H1 (cell line): ENCODE measurements around the gene NOX5. TPM values are rescaled to one million over a fixed set of nuclear protein-coding genes. Genes with fewer than 3 reads are reported as not detected.

Experiments
- CBX5 ChIP-seq: fragments of 300-800, 300-1000 bp; sonication (generic); IDR thresholded peaks from 2 replicates; pipeline ENCODE4 v1.7.1; 2016; ENCODE audit warnings: antibody characterized with exemption, low read length, low read depth
- CHD2 ChIP-seq: IDR thresholded peaks from 2 replicates; pipeline ENCODE4 v1.6.1; 2012; ENCODE audit warnings: low read length, improper control_type of control experiment
- POLR2AphosphoS5 ChIP-seq: IDR thresholded peaks from 2 replicates; pipeline ENCODE4 v1.6.1; 2011; ENCODE audit warnings: low read depth, low read length
- RAD21 ChIP-seq, 2 experiments: IDR thresholded peaks in 1 of 2; conservative IDR thresholded peaks in 1 of 2; 2 replicates each; pipeline ENCODE4 v1.6.1; 2011; ENCODE audit warnings: low read depth in 2 of 2, low read length in 2 of 2, improper control_type of control experiment in 1 of 2, inconsistent platforms in 1 of 2, mild to moderate bottlenecking in 1 of 2, moderate library complexity in 1 of 2
- SIRT6 ChIP-seq: IDR thresholded peaks from one replicate; pipeline ENCODE4 v1.7.1; 2012; ENCODE audit warnings: low read length, inconsistent platforms
- TBP ChIP-seq: IDR thresholded peaks from 2 replicates; pipeline ENCODE4 v1.6.1; 2011; ENCODE audit warnings: low read depth, low read length, improper control_type of control experiment
- polyA plus RNA-seq, 7 experiments: library from polyadenylated mRNA; depleted of rRNA in 3 of 7; stranded (reverse) in 5 of 7; unstranded in 2 of 7; fragments of >200 nt in 5 of 7; fragments of 200-250 nt in 2 of 7; gene quantifications; 1 replicate in 5 of 7; 2 replicates in 1 of 7; 4 replicates in 1 of 7; pipeline versions ENCODE4 v1.2.1 to v1.2.3, GENCODE V29; 2011 to 2013; ENCODE audit warnings: missing spikeins in 2 of 7, mixed read lengths in 2 of 7
- total RNA-seq: library from RNA; stranded (reverse); fragmentation: NEBNext Ultra II Directional; extraction: Animal tissue kit (Norgen Biotek cat#: 25700); gene quantifications from 2 replicates; pipeline ENCODE4 v1.2.1, GENCODE V29; 2021
- TF ChIP-seq, protein P1 (sequence below): fragments of 300-600 bp; sonication (generic); IDR thresholded peaks from 2 replicates; pipeline ENCODE4 v1.7.1; 2012; ENCODE audit warnings: low read length, moderate library complexity, mild to moderate bottlenecking, inconsistent platforms; ENCODE audit not compliant: insufficient replicate concordance
- TF ChIP-seq, protein P2 (sequence below): IDR thresholded peaks from 2 replicates; pipeline ENCODE4 v1.6.1; 2011; ENCODE audit warnings: low read length, improper control_type of control experiment

NOX5 gene
- total and polyA plus RNA-seq, 2 of the 8 experiments (the other 6 are each of a cell fraction or from before 2014, with no cell fraction given), result under 0.01 TPM; not detected in 1

- TF ChIP-seq, protein P1, sequence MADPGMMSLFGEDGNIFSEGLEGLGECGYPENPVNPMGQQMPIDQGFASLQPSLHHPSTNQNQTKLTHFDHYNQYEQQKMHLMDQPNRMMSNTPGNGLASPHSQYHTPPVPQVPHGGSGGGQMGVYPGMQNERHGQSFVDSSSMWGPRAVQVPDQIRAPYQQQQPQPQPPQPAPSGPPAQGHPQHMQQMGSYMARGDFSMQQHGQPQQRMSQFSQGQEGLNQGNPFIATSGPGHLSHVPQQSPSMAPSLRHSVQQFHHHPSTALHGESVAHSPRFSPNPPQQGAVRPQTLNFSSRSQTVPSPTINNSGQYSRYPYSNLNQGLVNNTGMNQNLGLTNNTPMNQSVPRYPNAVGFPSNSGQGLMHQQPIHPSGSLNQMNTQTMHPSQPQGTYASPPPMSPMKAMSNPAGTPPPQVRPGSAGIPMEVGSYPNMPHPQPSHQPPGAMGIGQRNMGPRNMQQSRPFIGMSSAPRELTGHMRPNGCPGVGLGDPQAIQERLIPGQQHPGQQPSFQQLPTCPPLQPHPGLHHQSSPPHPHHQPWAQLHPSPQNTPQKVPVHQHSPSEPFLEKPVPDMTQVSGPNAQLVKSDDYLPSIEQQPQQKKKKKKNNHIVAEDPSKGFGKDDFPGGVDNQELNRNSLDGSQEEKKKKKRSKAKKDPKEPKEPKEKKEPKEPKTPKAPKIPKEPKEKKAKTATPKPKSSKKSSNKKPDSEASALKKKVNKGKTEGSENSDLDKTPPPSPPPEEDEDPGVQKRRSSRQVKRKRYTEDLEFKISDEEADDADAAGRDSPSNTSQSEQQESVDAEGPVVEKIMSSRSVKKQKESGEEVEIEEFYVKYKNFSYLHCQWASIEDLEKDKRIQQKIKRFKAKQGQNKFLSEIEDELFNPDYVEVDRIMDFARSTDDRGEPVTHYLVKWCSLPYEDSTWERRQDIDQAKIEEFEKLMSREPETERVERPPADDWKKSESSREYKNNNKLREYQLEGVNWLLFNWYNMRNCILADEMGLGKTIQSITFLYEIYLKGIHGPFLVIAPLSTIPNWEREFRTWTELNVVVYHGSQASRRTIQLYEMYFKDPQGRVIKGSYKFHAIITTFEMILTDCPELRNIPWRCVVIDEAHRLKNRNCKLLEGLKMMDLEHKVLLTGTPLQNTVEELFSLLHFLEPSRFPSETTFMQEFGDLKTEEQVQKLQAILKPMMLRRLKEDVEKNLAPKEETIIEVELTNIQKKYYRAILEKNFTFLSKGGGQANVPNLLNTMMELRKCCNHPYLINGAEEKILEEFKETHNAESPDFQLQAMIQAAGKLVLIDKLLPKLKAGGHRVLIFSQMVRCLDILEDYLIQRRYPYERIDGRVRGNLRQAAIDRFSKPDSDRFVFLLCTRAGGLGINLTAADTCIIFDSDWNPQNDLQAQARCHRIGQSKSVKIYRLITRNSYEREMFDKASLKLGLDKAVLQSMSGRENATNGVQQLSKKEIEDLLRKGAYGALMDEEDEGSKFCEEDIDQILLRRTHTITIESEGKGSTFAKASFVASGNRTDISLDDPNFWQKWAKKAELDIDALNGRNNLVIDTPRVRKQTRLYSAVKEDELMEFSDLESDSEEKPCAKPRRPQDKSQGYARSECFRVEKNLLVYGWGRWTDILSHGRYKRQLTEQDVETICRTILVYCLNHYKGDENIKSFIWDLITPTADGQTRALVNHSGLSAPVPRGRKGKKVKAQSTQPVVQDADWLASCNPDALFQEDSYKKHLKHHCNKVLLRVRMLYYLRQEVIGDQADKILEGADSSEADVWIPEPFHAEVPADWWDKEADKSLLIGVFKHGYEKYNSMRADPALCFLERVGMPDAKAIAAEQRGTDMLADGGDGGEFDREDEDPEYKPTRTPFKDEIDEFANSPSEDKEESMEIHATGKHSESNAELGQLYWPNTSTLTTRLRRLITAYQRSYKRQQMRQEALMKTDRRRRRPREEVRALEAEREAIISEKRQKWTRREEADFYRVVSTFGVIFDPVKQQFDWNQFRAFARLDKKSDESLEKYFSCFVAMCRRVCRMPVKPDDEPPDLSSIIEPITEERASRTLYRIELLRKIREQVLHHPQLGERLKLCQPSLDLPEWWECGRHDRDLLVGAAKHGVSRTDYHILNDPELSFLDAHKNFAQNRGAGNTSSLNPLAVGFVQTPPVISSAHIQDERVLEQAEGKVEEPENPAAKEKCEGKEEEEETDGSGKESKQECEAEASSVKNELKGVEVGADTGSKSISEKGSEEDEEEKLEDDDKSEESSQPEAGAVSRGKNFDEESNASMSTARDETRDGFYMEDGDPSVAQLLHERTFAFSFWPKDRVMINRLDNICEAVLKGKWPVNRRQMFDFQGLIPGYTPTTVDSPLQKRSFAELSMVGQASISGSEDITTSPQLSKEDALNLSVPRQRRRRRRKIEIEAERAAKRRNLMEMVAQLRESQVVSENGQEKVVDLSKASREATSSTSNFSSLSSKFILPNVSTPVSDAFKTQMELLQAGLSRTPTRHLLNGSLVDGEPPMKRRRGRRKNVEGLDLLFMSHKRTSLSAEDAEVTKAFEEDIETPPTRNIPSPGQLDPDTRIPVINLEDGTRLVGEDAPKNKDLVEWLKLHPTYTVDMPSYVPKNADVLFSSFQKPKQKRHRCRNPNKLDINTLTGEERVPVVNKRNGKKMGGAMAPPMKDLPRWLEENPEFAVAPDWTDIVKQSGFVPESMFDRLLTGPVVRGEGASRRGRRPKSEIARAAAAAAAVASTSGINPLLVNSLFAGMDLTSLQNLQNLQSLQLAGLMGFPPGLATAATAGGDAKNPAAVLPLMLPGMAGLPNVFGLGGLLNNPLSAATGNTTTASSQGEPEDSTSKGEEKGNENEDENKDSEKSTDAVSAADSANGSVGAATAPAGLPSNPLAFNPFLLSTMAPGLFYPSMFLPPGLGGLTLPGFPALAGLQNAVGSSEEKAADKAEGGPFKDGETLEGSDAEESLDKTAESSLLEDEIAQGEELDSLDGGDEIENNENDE, result no peak
- TF ChIP-seq, protein P2, sequence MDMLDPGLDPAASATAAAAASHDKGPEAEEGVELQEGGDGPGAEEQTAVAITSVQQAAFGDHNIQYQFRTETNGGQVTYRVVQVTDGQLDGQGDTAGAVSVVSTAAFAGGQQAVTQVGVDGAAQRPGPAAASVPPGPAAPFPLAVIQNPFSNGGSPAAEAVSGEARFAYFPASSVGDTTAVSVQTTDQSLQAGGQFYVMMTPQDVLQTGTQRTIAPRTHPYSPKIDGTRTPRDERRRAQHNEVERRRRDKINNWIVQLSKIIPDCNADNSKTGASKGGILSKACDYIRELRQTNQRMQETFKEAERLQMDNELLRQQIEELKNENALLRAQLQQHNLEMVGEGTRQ, result no peak
- TF ChIP-seq RAD21 (IDR thresholded peaks at IDR 0.05 in 1 of 2, conservative IDR thresholded peaks at IDR 0.05 in 1 of 2; ENCODE audit: low read depth in 2 of 2, low read length in 2 of 2) (peak; percentile 70 to 80), SIRT6 (no peak), CHD2 (peak; percentile 59), CBX5 (no peak), POLR2AphosphoS5 (no peak), TBP (peak; percentile 60; the same call in 1 of the 2 replicates)
Measured at GRCh38 chr15:69031013-69032001, 16.8 kb downstream of the NOX5 start (continued).
